Measurements from ENCODE around the gene CDHR1. TPM values are rescaled to one million over a fixed set of nuclear protein-coding genes. Genes with fewer than 3 reads are reported as not detected.

CDHR1 gene
- total and polyA plus RNA-seq, 2 of the 8 experiments (the other 6 are each of a cell fraction or from before 2014, with no cell fraction given): 3.9 to 10.5 TPM

GRCh38 chr10:84247496-84247895 is 53.2 kb downstream of the CDHR1 start (continued):
- TF ChIP-seq SIN3A (conservative IDR thresholded peaks at IDR 0.05 in 1 of 2, IDR thresholded peaks at IDR 0.05 in 1 of 2; ENCODE audit: low read depth in 1 of 2, low read length in 2 of 2): no peak
- no peak for TF ChIP-seq CEBPB (IDR thresholded peaks at IDR 0.05; ENCODE audit: low read depth, low read length)
- TF ChIP-seq CHD1 (IDR thresholded peaks at IDR 0.05; ENCODE audit: low read depth, low read length): no peak
- TF ChIP-seq GABPA (IDR thresholded peaks at IDR 0.05; ENCODE audit: borderline replicate concordance, insufficient read depth, low read length): no peak
- TF ChIP-seq TAF1 (IDR thresholded peaks at IDR 0.05; ENCODE audit: low read depth, low read length): no peak
- TF ChIP-seq RNF2 (IDR thresholded peaks at IDR 0.05; ENCODE audit: borderline replicate concordance, low read depth, low read length, missing control alignments, poor library complexity, severe bottlenecking): no peak
- TF ChIP-seq SIX5 (IDR thresholded peaks at IDR 0.05; ENCODE audit: low read depth, low read length): no peak

All from H1 (cell line).